Ascending aorta (tissue), 2 donors: ENCODE data around the gene SIM2. TPM values are rescaled to one million over a fixed set of nuclear protein-coding genes. Genes with fewer than 3 reads are reported as not detected.

ENCODE experiments used
- DNase-seq, 2 donors: peaks; one replicate each; pipeline ENCODE4 v3.0.0-alpha.2; 2019; ENCODE audit warnings: low spot score in 2 of 2
- H3K27ac ChIP-seq, 2 donors: fragments of 200-600 bp; sonication (generic); one replicate each; pipeline ENCODE4 v1.5.1; 2016 to 2017; ENCODE audit warnings: mild to moderate bottlenecking in 1 of 2
- H3K27me3 ChIP-seq: fragments of 200-600 bp; sonication (generic); one replicate; pipeline ENCODE4 v1.5.1; 2017
- H3K36me3 ChIP-seq, 2 donors: fragments of 200-600 bp; sonication (generic); one replicate each; pipeline ENCODE4 v1.5.1; 2016
- H3K4me1 ChIP-seq, 2 donors: fragments of 200-600 bp; sonication (generic); one replicate each; pipeline ENCODE4 v1.5.1; 2016 to 2017; ENCODE audit warnings: mild to moderate bottlenecking in 1 of 2
- H3K4me3 ChIP-seq, 2 donors: fragments of 200-600 bp; sonication (generic); one replicate each; pipeline ENCODE4 v1.5.1; 2016 to 2017; ENCODE audit warnings: mild to moderate bottlenecking in 1 of 2
- H3K9me3 ChIP-seq, 2 donors: fragments of 200-600 bp; sonication (generic); one replicate each; pipeline ENCODE4 v1.5.1; 2016
- CTCF ChIP-seq, 3 experiments: fragments of 200-600 bp in 2 of 3; fragments of 450-650 bp in 1 of 3; sonication (generic) in 2 of 3; IDR thresholded peaks; one replicate each; pipeline ENCODE4 v1.5.1; 2016 to 2019; ENCODE audit warnings: antibody characterized with exemption in 3 of 3, mild to moderate bottlenecking in 1 of 3, moderate library complexity in 1 of 3
- intact Hi-C: fragments of 100-400 bp; cut with DNase I; formaldehyde crosslinking; loops from one replicate; pipeline ENCODE4 v1.15.1; 2023
- total RNA-seq: library from RNA; depleted of rRNA; stranded (reverse); fragments of >200 nt; gene quantifications from one replicate; pipeline ENCODE4 v1.1.0, GENCODE V29; 2016

The SIM2 gene
- total RNA-seq, 1 donor from 2014 or later: not detected

GRCh38 chr21:36796070-36796469, 97.2 kb downstream of the SIM2 start:
- DNase-seq: no peak
- intact Hi-C loops: no loop called here
- Histone ChIP-seq H3K27ac (no peak overlapping the region), H3K36me3 (no peaks in the 10 kb centered on the region), H3K9me3 (peaks cover 0 to 35% of the 10 kb centered on the region in 2 donors), H3K27me3 (no peaks in the 10 kb centered on the region), H3K4me3 (no peak overlapping the region), H3K4me1 (no peaks in the 10 kb centered on the region)
- no peak for TF ChIP-seq CTCF (IDR thresholded peaks at IDR 0.05)

- no peaks in the 10 kb centered on the region for H3K4me1 ChIP-seq
- H3K4me3 ChIP-seq: no peak overlapping the region
- TF ChIP-seq CTCF (IDR thresholded peaks at IDR 0.05): no peak
- H3K27ac ChIP-seq: no peak overlapping the region
- H3K36me3 ChIP-seq: no peaks in the 10 kb centered on the region
- no peak for DNase-seq
- H3K9me3 ChIP-seq: peaks cover 0 to 35% of the 10 kb centered on the region in 2 donors
- intact Hi-C loops: no loop called here
- no peaks in the 10 kb centered on the region for H3K27me3 ChIP-seq
Measured at GRCh38 chr21:36798491-36798890, 99.6 kb downstream of the SIM2 start.

Other genes with a start within 250 kb of the SIM2 start
- not detected for gene CLDN14, start 219.0 kb upstream of the SIM2 start, total RNA-seq